ENCODE data around the gene MMP25.
"Not testable (repeated sequence)": the region's sequence is repeated elsewhere in the genome, so short reads cannot be mapped to it uniquely, and the experiment has no call there.

MMP25 gene

GRCh38 chr16:3030222-3031212, 15.8 kb upstream of the MMP25 start:
- no peak for DNase-seq

GRCh38 chr16:3032624-3033023, 13.7 kb upstream of the MMP25 start:
- DNase-seq = no peak

- no peak for DNase-seq
These were observed 10.9 kb upstream of the MMP25 start for GRCh38 chr16:3035289-3035971.

- DNase-seq = no peak
These were observed 10.2 kb upstream of the MMP25 start for GRCh38 chr16:3035972-3036725.

- DNase-seq = no peak
These were observed 9.5 kb upstream of the MMP25 start, which contains the start of gene BICDL2 for GRCh38 chr16:3036726-3037315. BICDL2 (minus strand) TSS chr16:3036944; CDS start chr16:3035496, 1,448 bp downstream.

GRCh38 chr16:3038256-3038655, 8.1 kb upstream of the MMP25 start:
- no peak for DNase-seq

GRCh38 chr16:3038896-3039295, 7.5 kb upstream of the MMP25 start:
- no peak for DNase-seq

- no peak for DNase-seq
These were observed 4.0 kb upstream of the MMP25 start for GRCh38 chr16:3042376-3042775.

- DNase-seq = no peak
These were observed 1.7 kb upstream of the MMP25 start for GRCh38 chr16:3044708-3045107.

GRCh38 chr16:3046641-3047386, 453 bp downstream of the MMP25 start:
- no peak for DNase-seq

- no peak for DNase-seq
These were observed 993 bp downstream of the MMP25 start for GRCh38 chr16:3047387-3047720.

- DNase-seq = no peak
These were observed 3.6 kb downstream of the MMP25 start for GRCh38 chr16:3049921-3050481.

GRCh38 chr16:3050487-3050886, 4.1 kb downstream of the MMP25 start:
- DNase-seq = no peak

GRCh38 chr16:3051009-3051408, 4.6 kb downstream of the MMP25 start:
- no peak for DNase-seq

GRCh38 chr16:3051494-3051893, 5.1 kb downstream of the MMP25 start:
- no peak for DNase-seq

GRCh38 chr16:3052571-3053329, 6.4 kb downstream of the MMP25 start:
- DNase-seq = not testable (repeated sequence)

GRCh38 chr16:3053330-3053710, 7.0 kb downstream of the MMP25 start:
- not testable (repeated sequence) for DNase-seq

GRCh38 chr16:3054965-3055733, 8.8 kb downstream of the MMP25 start:
- DNase-seq = no peak

- DNase-seq = not testable (repeated sequence)
These were observed 9.4 kb downstream of the MMP25 start for GRCh38 chr16:3055734-3056115.
